Astrocyte (in vitro differentiated cells and primary cell): ENCODE results near the gene GNS.

ENCODE experiments used
- EZH2 ChIP-seq: IDR thresholded peaks from 2 replicates; pipeline ENCODE4 v1.6.1; 2012; ENCODE audit warnings: mild to moderate bottlenecking, low read length, inconsistent platforms; ENCODE audit not compliant: insufficient read depth
- TF ChIP-seq, protein P1 (sequence below): IDR thresholded peaks from 2 replicates; pipeline ENCODE4 v1.5.1; 2011; ENCODE audit warnings: low read depth, mild to moderate bottlenecking, inconsistent platforms, low read length, moderate library complexity; ENCODE audit not compliant: insufficient read depth

DNA sequence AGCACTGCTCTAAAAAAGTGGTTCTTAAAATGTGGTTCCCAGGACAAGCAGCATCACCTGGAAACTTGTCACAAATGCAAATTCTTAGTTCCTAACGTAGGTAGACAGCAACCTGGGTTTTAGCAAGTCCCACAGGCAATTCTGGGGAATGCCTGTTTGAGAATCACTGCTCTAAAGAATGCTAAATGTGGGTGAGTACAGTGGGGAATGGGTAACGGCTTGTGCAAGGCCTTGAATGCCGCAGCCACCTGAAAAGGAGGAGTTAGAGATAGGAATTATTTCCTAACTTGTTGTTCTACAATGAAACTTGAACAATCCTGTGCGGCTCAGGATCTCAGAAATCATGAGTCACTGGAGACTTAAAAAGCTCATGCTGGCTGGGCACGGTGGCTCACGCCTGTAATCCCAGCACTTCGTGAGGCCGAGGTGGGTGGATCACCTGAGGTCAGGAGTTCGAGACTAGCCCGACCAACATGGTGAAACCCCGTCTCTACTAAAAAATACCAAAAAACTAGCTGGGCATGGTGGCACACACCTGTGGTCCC, 34.9 kb downstream of the GNS start:
- TF ChIP-seq, protein P1, sequence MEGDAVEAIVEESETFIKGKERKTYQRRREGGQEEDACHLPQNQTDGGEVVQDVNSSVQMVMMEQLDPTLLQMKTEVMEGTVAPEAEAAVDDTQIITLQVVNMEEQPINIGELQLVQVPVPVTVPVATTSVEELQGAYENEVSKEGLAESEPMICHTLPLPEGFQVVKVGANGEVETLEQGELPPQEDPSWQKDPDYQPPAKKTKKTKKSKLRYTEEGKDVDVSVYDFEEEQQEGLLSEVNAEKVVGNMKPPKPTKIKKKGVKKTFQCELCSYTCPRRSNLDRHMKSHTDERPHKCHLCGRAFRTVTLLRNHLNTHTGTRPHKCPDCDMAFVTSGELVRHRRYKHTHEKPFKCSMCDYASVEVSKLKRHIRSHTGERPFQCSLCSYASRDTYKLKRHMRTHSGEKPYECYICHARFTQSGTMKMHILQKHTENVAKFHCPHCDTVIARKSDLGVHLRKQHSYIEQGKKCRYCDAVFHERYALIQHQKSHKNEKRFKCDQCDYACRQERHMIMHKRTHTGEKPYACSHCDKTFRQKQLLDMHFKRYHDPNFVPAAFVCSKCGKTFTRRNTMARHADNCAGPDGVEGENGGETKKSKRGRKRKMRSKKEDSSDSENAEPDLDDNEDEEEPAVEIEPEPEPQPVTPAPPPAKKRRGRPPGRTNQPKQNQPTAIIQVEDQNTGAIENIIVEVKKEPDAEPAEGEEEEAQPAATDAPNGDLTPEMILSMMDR = no peak
- no peak for TF ChIP-seq EZH2
